Liver (tissue), 3 donors: ENCODE measurements around the gene COPG2.

ENCODE experiments used
- CTCF ChIP-seq: fragments of 150-350 bp; IDR thresholded peaks from 2 replicates; pipeline ENCODE4 v1.5.1; 2017; ENCODE audit warnings: improper control_type of control experiment, low read depth, low read length; ENCODE audit not compliant: missing input control
- EGR1 ChIP-seq, 2 donors: IDR thresholded peaks; 2 replicates each; pipeline ENCODE4 v1.6.1; 2016 to 2018; ENCODE audit warnings: antibody characterized with exemption in 2 of 2, low read depth in 2 of 2
- FOXA1 ChIP-seq: IDR thresholded peaks from 2 replicates; pipeline ENCODE4 v1.6.1; 2016; ENCODE audit warnings: antibody characterized with exemption
- JUND ChIP-seq, 2 donors: IDR thresholded peaks; 2 replicates each; pipeline ENCODE4 v1.6.1; 2016; ENCODE audit warnings: antibody characterized with exemption in 2 of 2
- RAD21 ChIP-seq, 2 donors: IDR thresholded peaks; 2 replicates each; pipeline ENCODE4 v1.6.1; 2016; ENCODE audit warnings: antibody characterized with exemption in 2 of 2, mild to moderate bottlenecking in 2 of 2
- RXRA ChIP-seq, 2 donors: IDR thresholded peaks; 2 replicates each; pipeline ENCODE4 v1.6.1; 2017 to 2018; ENCODE audit warnings: antibody characterized with exemption in 2 of 2, mild to moderate bottlenecking in 1 of 2
- SP1 ChIP-seq: IDR thresholded peaks from 2 replicates; pipeline ENCODE4 v1.6.1; 2018; ENCODE audit warnings: antibody characterized with exemption, mild to moderate bottlenecking
- TAF1 ChIP-seq: conservative IDR thresholded peaks from 2 replicates; pipeline ENCODE4 v1.6.1; 2016; ENCODE audit warnings: antibody characterized with exemption, mild to moderate bottlenecking
- YY1 ChIP-seq: IDR thresholded peaks from 2 replicates; pipeline ENCODE4 v1.6.1; 2016; ENCODE audit warnings: antibody characterized with exemption, mild to moderate bottlenecking
- ZBTB33 ChIP-seq: IDR thresholded peaks from 2 replicates; pipeline ENCODE4 v1.6.1; 2016; ENCODE audit warnings: antibody characterized with exemption
- TF ChIP-seq, protein P1 (sequence below): IDR thresholded peaks from 2 replicates; pipeline ENCODE4 v1.6.1; 2016; ENCODE audit warnings: antibody characterized with exemption
- TF ChIP-seq, protein P2 (sequence below): IDR thresholded peaks from 2 replicates; pipeline ENCODE4 v1.6.1; 2016; ENCODE audit warnings: antibody characterized with exemption
- donor health status: healthy.
- donor health status: healthy.

DNA sequence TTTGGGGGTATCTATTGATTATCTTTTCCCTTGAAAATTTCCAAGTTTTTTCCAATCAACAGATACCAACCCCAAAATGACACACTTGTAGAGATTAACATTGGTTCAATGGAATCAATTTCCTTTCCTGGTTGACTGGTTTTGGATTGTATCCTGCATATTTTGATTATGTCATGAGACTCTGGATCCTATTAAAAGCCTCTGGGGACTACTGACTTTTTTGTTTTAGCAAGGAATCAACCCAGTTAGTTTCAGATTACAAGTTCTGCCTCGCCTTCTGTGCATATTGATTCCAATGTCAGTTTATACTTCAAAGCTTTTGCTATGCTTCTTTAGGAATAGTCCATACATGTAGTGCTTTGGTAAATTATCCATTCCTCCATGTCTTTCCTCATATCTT is 29.2 kb downstream of the COPG2 start:
- TF ChIP-seq SP1 (no peak), TAF1 (no peak), CTCF (no peak), ZBTB33 (no peak), RAD21 (IDR thresholded peaks at IDR 0.05) (no peak), FOXA1 (no peak), JUND (IDR thresholded peaks at IDR 0.05) (no peak), YY1 (no peak), EGR1 (IDR thresholded peaks at IDR 0.05; ENCODE audit: low read depth in 2 of 2) (no peak), RXRA (IDR thresholded peaks at IDR 0.05) (no peak)
- TF ChIP-seq, protein P1, sequence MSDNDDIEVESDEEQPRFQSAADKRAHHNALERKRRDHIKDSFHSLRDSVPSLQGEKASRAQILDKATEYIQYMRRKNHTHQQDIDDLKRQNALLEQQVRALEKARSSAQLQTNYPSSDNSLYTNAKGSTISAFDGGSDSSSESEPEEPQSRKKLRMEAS: no peak
- TF ChIP-seq, protein P2, sequence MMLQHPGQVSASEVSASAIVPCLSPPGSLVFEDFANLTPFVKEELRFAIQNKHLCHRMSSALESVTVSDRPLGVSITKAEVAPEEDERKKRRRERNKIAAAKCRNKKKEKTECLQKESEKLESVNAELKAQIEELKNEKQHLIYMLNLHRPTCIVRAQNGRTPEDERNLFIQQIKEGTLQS: no peak
